Thoracic aorta (tissue), 2 donors: ENCODE results near the gene SSBP1. TPM values are rescaled to one million over a fixed set of nuclear protein-coding genes. Genes with fewer than 3 reads are reported as not detected.

ENCODE experiments used
- ATAC-seq: fragments of 150-250 bp; one replicate; pipeline ENCODE4 v1.8.0; 2017; ENCODE audit warnings: low read depth; ENCODE audit not compliant: insufficient number of reproducible peaks, low FRiP score
- DNase-seq: peaks from one replicate; pipeline ENCODE4 v3.0.0-alpha.2; 2020; ENCODE audit warnings: low spot score
- H3K27ac ChIP-seq, 2 donors: fragments of 200-600 bp; sonication (generic); 1 replicate in 1 of 2; 2 replicates in 1 of 2; pipeline ENCODE4 v1.5.1; 2016; ENCODE audit warnings: mild to moderate bottlenecking in 2 of 2, moderate library complexity in 2 of 2
- H3K27me3 ChIP-seq: fragments of 200-600 bp; sonication (generic); replicated peaks from 2 replicates; pipeline ENCODE4 v1.6.0; 2016; ENCODE audit warnings: mild to moderate bottlenecking; ENCODE audit not compliant: insufficient read depth
- H3K36me3 ChIP-seq: fragments of 200-600 bp; sonication (generic); one replicate; pipeline ENCODE4 v1.5.1; 2016
- H3K4me1 ChIP-seq, 2 donors: fragments of 200-600 bp; sonication (generic); 1 replicate in 1 of 2; 2 replicates in 1 of 2; pipeline versions ENCODE4 v1.5.1 to v1.6.0; 2016; ENCODE audit warnings: low read depth in 2 of 2, mild to moderate bottlenecking in 1 of 2; ENCODE audit not compliant: control insufficient read depth in 1 of 2
- H3K4me3 ChIP-seq: fragments of 200-600 bp; sonication (generic); 2 replicates; pipeline ENCODE4 v1.5.1; 2016; ENCODE audit warnings: mild to moderate bottlenecking
- H3K9me3 ChIP-seq: fragments of 200-600 bp; sonication (generic); 2 replicates; pipeline ENCODE4 v1.5.1; 2016
- CTCF ChIP-seq: fragments of 200-600 bp; sonication (generic); IDR thresholded peaks from one replicate; pipeline ENCODE4 v1.5.1; 2019; ENCODE audit warnings: antibody characterized with exemption
- total RNA-seq, 2 donors: library from RNA; depleted of rRNA; stranded (reverse); fragments of >200 nt; gene quantifications; one replicate each; pipeline versions ENCODE4 v1.1.0 to v1.2.3, GENCODE V29; 2016

Gene SSBP1
- total RNA-seq, 2 donors from 2014 or later = 50.8 to 157 TPM

GRCh38 chr7:141695803-141696289 lies 42.3 kb upstream of the SSBP1 start:
- no peak overlapping the region for H3K27ac ChIP-seq
- TF ChIP-seq CTCF = no peak
- ATAC-seq = no peak

GRCh38 chr7:141696348-141696747 lies 41.8 kb upstream of the SSBP1 start:
- Histone ChIP-seq H3K4me1 (peaks cover 11 to 41% of the 10 kb centered on the region in 2 donors), H3K4me3 (no peak overlapping the region), H3K36me3 (no peaks in the 10 kb centered on the region), H3K9me3 (no peaks in the 10 kb centered on the region), H3K27me3 (no peaks in the 10 kb centered on the region), H3K27ac (no peak overlapping the region)
- TF ChIP-seq CTCF = no peak
- ATAC-seq (no peak), DNase-seq (no peak)

More at GRCh38 chr7:141695803-141696289, 42.3 kb upstream of the SSBP1 start:
- Histone ChIP-seq H3K9me3 (no peaks in the 10 kb centered on the region), H3K27me3 (no peaks in the 10 kb centered on the region), H3K4me1 (peaks cover 10 to 40% of the 10 kb centered on the region in 2 donors), H3K4me3 (no peak overlapping the region), H3K36me3 (no peaks in the 10 kb centered on the region)
- no peak for DNase-seq

GRCh38 chr7:141697211-141697871 lies 40.8 kb upstream of the SSBP1 start:
- Histone ChIP-seq H3K4me3 (no peak overlapping the region), H3K9me3 (no peaks in the 10 kb centered on the region), H3K27me3 (no peaks in the 10 kb centered on the region), H3K36me3 (no peaks in the 10 kb centered on the region), H3K27ac (no peak overlapping the region), H3K4me1 (peaks cover 11 to 42% of the 10 kb centered on the region in 2 donors)
- no peak for ATAC-seq
- TF ChIP-seq CTCF = no peak
- DNase-seq = no peak

GRCh38 chr7:141698247-141699015 lies 39.7 kb upstream of the SSBP1 start:
- Histone ChIP-seq H3K27ac (no peak overlapping the region), H3K36me3 (no peaks in the 10 kb centered on the region), H3K4me1 (peaks cover 11 to 53% of the 10 kb centered on the region in 2 donors), H3K27me3 (no peaks in the 10 kb centered on the region), H3K4me3 (no peak overlapping the region), H3K9me3 (no peaks in the 10 kb centered on the region)
- DNase-seq = no peak
- no peak for TF ChIP-seq CTCF
- no peak for ATAC-seq

- DNase-seq (no peak), ATAC-seq (no peak)
- TF ChIP-seq CTCF = no peak
- Histone ChIP-seq H3K27ac (peak overlapping the region in 1 of 2 donors; percentile 75), H3K27me3 (no peaks in the 10 kb centered on the region), H3K4me1 (peaks cover 11 to 63% of the 10 kb centered on the region in 2 donors), H3K9me3 (no peaks in the 10 kb centered on the region), H3K36me3 (no peaks in the 10 kb centered on the region), H3K4me3 (peak overlapping the region; percentile 91)
These were observed 38.3 kb upstream of the SSBP1 start for GRCh38 chr7:141699860-141700259.
